GM18861 (cell line): Measurements from ENCODE around the gene ARHGAP9.
"Not testable (repeated sequence)": the region's sequence is repeated elsewhere in the genome, so short reads cannot be mapped to it uniquely, and the experiment has no call there.

Experiments
- ATAC-seq: cut with Tn5 transposase; IDR thresholded peaks from one replicate; pipeline ENCODE4 v1.9.1; 2021; ENCODE audit not compliant: unreplicated experiment

Gene ARHGAP9

GRCh38 chr12:57517718-57518117 is 38.1 kb upstream of the ARHGAP9 start:
- not testable (repeated sequence) for ATAC-seq

DNA sequence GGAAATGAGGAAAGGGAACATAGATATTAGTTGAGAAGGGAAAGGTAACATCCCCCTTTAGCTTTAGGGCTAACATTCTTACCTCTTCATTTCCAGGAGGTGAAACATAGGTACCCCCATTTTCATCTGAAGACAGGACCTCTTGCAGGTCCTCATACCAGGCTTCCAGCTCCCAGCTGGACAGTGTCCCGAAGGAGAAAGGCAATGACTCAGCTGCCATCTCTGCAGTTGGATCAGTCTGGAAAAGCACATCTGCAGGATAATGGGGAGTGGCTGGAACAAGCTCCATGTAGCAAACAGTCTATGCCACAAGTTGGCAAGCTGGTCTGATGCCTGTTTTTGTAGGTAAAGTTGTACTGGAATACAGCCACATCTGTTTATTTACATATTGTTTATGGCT is 37.5 kb upstream of the ARHGAP9 start:
- ATAC-seq = no peak

DNA sequence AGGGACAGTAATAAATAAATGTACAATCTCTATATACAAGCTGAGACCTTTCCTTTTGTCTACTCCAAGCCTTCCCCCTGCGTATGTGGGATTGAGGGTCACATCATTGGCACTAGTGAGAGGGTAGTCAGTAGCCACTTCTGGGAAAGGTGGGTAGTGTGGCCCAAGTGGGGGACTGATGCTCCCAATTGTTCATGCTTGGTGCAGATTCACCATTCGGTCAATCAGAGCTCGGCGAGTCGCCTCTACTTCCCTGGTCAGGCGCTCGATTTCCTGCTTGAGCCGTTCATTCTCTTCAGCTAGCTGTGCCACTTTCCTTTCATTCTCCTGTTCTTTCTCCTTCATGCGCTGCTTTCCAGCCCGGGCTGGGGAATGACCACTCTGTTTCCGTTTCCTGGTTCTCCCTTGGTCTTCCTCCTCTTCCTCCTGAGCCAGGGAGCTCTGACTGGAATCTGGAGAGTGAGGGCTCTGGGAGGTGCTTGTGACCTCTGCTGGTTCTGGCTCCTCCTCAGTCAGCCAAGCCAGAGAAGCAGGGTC is 37.0 kb upstream of the ARHGAP9 start:
- ATAC-seq = no peak

DNA sequence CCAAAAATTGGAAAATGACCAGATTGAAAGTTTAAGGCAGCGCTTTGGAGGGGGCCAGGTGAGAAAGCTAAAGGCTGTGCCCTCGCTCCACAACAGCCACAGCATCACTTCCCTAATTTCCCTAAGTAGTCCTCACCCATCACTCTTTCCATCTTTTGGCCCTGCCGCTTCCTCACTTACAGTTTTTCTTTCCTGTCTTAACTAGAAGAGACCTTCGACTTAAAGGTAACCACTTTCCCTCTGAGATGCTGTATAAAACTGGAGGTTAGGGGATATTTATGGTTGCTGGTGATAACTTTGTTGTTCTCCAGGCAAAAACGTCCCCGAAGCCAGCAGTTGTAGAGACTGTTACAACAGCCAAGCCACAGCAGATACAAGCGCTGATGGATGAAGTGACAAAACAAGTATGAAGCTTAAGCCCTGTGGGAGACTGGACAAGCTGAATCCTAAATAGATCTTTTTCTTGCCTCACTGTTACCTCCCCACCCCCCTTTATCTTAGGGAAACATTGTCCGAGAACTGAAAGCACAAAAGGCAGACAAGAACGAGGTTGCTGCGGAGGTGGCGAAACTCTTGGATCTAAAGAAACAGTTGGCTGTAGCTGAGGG is 36.4 kb upstream of the ARHGAP9 start:
- ATAC-seq = no peak

DNA sequence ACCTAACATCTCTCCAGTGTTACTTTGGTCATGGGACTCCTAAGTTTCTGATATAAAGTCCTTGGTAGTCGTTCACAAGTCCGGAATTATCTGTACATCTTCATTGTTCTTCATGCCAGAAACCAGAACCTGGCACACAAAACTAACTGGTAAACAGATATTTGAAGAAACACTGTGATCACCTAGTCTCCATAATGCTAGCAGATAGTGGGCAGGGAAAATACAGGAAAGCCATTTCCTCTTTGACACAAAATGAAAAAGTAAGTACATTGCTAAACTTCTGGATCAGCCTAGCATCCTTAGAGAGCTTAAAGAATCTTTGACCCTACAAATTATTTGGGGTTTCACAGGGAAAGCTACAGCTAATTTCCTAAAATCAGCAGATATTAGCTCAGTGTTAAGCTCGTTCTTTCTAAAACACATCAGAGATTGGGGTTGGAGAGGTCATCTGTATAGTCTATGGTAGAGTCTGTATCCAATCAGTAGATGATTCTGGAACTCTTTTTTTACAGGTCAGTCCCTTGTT is 35.8 kb upstream of the ARHGAP9 start:
- ATAC-seq = no peak

- no peak for ATAC-seq
Measured at GRCh38 chr12:57514720-57515407, 35.2 kb upstream of the ARHGAP9 start.

- ATAC-seq = not testable (repeated sequence)
Measured at GRCh38 chr12:57514246-57514645, 34.6 kb upstream of the ARHGAP9 start.

DNA sequence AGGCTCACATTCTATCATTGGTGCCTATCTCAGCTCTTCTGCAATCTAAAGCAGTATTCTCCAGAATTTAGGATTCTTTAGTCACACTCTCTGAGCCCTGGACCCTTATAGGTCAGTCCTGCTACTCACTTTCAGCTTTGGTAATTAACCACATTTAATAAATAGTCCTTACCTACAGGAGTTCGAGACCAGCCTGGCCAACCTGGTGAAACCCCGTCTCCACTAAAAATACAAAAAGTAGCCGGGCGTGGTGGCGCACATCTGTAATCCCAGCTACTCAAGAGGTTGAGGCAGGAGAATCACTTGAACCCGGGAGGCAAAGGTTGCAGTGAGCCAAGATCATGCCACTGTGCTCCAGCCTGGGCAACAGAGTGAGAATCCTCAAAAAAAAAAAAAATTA is 34.0 kb upstream of the ARHGAP9 start:
- not testable (repeated sequence) for ATAC-seq

DNA sequence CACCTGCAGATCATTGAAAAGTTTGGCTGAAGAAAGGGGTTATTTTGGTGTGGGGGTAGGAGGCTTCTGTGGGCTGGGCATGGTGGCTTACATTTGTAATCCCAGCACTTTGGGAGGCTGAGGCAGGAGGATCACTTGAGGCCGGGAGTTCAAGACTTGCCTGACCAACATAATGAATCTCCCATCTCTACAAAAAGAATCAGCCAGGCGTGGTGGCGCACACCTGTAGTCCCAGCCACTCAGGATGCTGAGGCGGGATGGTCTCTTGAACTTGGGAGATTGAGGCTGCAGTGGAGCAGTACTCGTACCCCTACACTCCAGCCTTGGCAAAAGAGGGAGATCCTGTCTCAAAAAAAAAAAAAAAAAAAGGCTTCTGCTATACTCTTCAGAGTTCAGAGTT is 33.6 kb upstream of the ARHGAP9 start:
- ATAC-seq = no peak

GRCh38 chr12:57512665-57513064 is 33.0 kb upstream of the ARHGAP9 start:
- no peak for ATAC-seq

DNA sequence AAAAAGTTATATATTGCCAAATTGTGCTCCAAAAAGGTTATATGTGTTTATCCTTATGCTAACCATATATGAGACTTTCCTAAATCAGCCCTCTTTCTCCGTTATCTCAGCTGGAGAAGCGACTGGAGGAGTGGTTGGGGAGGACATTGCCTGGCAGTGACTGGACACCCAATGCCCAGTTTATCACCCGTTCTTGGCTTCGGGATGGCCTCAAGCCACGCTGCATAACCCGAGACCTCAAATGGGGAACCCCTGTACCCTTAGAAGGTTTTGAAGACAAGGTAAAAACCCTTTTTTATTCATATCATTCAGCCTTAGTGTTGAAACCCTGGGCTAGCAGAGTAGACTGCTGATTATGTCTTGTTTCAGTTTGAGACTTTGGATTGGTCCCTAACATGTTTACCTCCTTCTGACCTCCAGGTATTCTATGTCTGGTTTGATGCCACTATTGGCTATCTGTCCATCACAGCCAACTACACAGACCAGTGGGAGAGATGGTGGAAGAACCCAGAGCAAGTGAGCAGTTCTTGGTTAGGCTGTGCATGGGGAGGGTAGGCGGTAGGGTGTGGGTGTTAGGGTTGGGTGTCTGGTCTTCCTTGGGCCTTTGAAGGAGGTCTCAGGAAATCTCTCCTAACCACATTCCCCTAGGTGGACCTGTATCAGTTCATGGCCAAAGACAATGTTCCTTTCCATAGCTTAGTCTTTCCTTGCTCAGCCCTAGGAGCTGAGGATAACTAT is 32.1 kb upstream of the ARHGAP9 start:
- no peak for ATAC-seq

DNA sequence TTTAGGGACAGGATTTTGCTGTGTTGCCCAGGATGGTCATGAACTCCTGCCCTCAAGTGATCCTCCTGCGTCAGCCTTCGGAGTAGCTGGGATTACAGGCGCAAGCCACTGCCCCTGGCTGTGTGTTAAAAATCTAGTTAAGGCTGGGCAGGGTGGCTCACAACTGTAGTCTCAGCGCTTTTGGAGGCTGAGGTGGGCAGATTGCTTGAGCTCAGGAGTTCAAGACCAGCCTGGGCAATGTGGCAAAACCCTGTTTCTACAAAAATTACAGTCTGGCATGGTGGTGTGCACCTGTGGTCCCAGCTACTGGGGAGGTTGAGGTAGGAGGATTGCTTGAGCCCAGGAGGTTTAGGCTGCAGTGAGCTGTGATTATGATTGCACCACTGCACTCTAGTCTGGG is 31.5 kb upstream of the ARHGAP9 start:
- ATAC-seq = no peak

GRCh38 chr12:57507796-57508195 is 28.1 kb upstream of the ARHGAP9 start:
- not testable (repeated sequence) for ATAC-seq

DNA sequence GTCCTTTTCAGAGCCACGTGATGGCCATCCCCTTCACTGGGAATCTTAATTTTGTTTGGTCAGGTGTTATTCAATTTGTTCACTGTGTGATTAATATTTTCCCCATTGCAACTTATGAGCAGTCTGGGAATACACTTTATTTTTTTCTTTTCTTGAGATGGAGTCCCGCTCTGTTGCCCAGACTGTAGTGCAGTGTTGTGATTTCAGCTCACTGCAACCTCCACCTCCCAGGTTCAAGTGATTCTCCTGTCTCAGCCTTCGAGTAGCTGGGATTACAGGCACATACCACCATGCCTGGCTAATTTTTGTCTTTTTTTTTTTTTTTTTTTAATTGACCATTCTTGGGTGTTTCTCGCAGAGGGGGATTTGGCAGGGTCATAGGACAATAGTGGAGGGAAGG is 26.9 kb upstream of the ARHGAP9 start:
- ATAC-seq = not testable (repeated sequence)

- ATAC-seq = not testable (repeated sequence)
Measured at GRCh38 chr12:57502311-57502969, 22.8 kb upstream of the ARHGAP9 start.

DNA sequence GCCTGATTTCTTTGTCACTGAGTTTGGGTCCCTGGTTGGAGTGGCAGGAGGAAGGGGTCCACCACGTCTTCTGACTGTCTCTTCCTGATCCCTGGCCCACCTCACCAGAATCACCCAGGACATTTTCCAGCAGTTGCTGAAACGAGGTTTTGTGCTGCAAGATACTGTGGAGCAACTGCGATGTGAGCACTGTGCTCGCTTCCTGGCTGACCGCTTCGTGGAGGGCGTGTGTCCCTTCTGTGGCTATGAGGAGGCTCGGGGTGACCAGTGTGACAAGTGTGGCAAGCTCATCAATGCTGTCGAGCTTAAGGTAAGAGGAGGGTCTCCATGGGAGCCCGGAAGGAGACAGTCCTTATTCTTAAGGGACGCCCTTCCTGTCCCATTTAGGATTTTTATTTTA is 20.5 kb upstream of the ARHGAP9 start:
- ATAC-seq = no peak

DNA sequence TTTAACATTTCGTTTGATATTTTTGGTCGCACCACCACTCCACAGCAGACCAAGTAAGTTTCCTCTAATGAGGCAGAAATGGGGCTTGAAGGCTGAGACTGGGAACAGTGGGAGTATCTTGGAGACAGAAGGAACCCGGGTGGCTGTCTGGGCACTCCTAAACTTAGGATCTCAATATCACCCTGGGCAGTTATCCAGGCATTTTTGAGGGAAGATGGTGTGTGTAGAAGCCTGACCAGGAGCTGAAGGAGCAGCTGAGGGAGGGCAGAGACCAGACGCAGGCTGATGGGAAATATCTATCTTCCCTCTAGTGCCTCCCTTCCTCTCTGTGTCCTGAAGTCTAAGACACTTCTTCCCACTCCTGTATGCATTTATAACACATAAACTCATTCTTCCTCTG is 18.9 kb upstream of the ARHGAP9 start:
- ATAC-seq = no peak

GRCh38 chr12:57498132-57498502 is 18.5 kb upstream of the ARHGAP9 start:
- ATAC-seq = no peak

GRCh38 chr12:57497223-57498131 is 17.8 kb upstream of the ARHGAP9 start:
- no peak for ATAC-seq

- no peak for ATAC-seq
Measured at GRCh38 chr12:57496822-57497221, 17.2 kb upstream of the ARHGAP9 start.
